Stimulated activated CD4-positive, alpha-beta T cell treated with anti-CD3 and anti-CD28 coated beads, Interleukin-1b, Interleukin-23, amount 100 ng/mL, for 4 hours (primary cell): ENCODE results near the gene CEP164.

ENCODE experiments used
- DNase-seq, 2 donors: peaks; one replicate each; pipeline ENCODE4 v3.0.0-alpha.2; 2020; ENCODE audit warnings: low read depth in 2 of 2

CEP164 gene

DNA sequence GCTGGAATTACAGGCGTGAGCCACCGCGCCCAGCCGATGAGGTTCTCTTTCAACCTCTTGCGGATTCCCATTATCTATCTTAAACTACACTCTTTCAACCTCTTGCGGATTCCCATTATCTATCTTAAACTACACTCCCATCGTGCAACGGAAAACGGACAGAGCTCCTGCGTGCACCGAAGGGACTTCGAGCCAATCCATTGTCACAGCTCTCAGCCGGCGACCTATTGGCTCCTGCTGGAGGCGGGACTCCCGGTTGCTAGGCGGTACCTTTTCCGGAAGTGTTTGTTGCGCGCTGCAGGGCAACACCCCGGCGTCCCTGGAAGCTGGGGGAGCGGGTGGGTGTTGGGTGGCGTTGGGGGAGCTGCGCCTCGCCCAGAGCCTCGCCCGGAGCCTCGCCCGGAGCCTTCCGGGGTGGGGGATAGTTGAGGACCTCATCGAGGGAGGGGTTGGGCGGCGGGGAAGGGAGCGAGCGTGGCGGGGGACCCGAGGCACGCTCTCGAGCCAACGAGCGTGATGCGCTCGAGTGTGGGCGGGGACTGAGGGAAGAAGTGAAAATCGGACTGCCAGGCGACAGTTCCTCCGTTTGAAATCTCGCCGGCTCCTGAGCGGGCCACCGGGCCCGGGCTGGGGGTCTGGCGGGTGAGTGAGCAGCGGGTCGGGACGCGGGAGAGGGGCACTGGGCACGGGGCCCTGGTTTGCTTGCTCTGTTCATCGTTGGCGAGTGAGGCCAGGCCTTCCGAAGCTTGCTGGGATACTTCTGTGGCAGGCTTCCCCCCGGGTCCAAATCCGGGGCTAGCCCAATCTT lies at the start of gene CEP164:
CEP164 (plus strand) TSS at position 288 of the 808 bp plus-strand sequence. CDS start 10,733 bp downstream, outside the sequence.
- peak; percentile 86 to 87 for DNase-seq

DNA sequence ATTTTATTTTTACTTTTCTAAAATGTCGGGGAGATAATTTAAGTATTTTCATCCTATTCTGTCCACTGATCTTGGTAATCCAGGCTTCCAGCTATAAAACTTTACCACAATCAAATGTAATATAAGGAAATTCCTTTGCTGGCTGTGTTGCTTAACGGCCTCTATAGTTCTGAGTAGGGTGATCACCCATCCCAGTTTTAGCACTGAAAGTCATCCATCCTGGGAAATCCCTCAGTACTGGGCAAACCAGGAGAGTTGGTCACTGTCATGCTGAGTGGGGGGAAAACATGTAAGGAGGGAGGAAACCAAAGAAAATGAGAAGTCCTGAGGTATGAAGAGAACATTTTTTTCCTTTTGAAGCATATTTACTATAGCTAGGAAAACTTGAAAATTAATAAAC lies 49.3 kb upstream of the CEP164 start:
- no peak for DNase-seq

DNA sequence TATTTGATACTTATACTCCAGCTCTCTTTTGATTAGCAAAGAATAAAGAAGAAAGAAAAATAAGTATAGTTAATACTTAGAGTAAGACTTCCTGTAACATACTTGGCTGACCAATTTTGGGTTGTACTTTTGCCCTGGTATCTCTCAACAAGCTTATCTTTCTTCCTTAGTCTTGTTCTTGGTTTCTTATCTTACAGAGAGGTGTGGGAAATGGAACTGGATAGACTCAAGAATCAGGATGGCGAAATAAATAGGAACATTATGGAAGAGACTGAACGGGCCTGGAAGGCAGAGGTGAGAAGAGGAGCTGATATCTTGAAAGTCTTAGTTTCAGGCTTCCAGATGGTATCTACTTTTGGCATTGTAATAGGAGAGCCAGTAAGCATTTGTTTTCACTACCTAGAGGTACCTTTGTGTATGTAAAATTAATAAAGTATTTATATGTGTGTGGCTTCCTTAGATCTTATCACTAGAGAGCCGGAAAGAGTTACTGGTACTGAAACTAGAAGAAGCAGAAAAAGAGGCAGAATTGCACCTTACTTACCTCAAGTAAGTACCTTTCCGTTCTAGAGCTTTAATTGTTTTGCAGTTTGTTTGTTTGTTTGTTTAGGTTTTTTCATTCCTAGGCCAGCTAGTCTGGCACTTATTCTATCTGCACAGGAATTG lies 47.8 kb upstream of the CEP164 start:
- DNase-seq = no peak

DNA sequence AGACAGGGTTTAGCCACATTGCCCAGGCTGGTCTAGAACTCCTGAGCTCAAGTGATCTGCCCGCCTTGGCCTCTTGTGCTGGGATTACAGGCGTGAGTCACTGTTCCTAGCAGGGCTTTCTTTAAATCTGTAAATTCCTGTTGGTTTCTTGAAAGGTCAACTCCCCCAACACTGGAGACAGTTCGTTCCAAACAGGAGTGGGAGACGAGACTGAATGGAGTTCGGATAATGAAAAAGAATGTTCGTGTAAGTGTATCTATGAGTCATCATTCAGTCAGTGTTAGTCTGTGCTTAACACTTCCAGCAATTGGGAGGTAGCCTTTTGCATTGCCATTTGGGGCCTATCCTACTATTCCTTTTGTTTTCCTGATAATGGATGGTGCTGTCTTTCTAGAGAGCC lies 46.5 kb upstream of the CEP164 start:
- DNase-seq = no peak

- no peak for DNase-seq
These were observed 45.8 kb upstream of the CEP164 start for GRCh38 chr11:117281869-117282268.

DNA sequence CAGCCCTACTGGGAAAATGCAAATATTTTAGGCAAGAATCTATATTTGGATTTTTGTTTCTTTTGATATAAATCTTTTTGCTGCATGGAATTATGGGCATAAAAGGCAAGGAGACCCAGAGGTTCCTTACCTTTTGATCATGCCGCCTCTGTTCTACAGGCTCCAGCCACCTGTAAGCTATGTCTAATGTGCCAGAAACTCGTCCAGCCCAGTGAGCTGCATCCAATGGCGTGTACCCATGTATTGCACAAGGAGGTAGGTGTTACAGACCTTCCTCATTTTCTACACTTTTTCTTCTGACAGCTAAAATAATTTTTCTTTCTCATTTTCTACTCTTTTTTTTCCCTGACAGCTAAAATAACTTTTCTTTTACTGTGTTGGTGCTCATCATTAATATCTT lies 44.7 kb upstream of the CEP164 start:
- no peak for DNase-seq

DNA sequence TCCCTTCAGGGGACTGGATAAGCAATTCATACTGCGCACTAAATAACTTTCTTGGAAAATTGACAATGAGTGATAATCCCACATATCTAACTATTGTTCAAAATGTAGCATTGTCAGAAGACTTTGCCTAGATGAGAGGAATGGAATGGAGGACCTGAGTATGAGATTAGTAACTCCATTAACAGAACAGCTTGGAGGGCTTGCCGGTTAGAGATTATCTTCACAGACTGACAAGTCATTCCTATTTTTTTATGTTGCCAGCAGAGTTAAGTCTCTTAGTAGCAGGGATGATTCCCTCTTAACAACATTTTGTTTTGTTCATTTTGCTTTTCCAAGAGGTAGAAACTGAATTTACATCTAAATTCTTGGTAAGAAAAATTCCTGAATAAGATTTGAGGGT lies 43.6 kb upstream of the CEP164 start:
- DNase-seq = no peak

GRCh38 chr11:117286588-117286987 lies 41.1 kb upstream of the CEP164 start:
- DNase-seq = no peak

DNA sequence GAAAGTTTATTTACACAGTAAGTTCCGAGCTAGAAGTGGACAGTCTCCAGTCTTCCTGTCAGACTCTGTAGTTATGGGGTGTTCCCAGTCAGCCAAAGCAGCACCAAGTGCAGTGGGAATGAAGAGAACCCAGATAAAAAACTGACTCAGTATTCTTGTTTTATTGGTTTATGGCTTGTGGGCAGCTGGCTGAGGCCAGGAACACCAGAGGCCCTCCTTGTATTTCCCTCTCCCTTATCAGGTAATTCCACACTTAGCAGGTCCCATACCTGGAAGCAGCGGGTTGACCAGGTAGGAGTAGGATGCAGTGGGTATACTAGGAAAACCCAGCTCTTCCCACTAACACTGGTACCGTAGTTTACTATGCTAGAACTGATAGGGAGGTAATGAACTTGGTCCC lies 40.0 kb upstream of the CEP164 start:
- DNase-seq = no peak

- DNase-seq = no peak
These were observed 37.9 kb upstream of the CEP164 start for GRCh38 chr11:117289795-117290194.

GRCh38 chr11:117290809-117291396 lies 36.8 kb upstream of the CEP164 start, which contains the start of gene BACE1-AS:
Gene BACE1-AS, plus strand, starts transcription at chr11:117291346.
- no peak for DNase-seq

- DNase-seq = no peak
These were observed 35.0 kb upstream of the CEP164 start for GRCh38 chr11:117292616-117293015.

GRCh38 chr11:117295438-117296137 lies 32.1 kb upstream of the CEP164 start:
- no peak for DNase-seq

DNA sequence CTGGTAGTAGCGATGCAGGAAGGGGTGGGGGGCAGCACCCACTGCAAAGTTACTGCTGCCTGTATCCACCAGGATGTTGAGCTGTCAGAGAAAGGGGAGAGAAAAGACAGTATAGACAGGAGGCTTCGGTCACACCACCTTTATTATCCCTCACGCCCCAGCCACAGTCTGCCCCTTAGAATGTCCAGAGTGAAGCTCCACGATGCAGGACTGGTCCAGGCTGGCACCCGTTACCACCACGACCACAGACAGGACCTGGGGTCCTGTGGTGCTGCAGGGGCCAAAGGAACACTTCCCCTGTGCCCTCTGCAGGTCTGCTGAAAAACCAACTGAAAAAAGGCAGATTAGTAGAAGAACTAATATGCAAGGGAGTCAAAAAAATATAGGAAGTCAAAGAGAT lies 30.8 kb upstream of the CEP164 start:
- DNase-seq = no peak

GRCh38 chr11:117298195-117298594 lies 29.5 kb upstream of the CEP164 start:
- no peak for DNase-seq

DNA sequence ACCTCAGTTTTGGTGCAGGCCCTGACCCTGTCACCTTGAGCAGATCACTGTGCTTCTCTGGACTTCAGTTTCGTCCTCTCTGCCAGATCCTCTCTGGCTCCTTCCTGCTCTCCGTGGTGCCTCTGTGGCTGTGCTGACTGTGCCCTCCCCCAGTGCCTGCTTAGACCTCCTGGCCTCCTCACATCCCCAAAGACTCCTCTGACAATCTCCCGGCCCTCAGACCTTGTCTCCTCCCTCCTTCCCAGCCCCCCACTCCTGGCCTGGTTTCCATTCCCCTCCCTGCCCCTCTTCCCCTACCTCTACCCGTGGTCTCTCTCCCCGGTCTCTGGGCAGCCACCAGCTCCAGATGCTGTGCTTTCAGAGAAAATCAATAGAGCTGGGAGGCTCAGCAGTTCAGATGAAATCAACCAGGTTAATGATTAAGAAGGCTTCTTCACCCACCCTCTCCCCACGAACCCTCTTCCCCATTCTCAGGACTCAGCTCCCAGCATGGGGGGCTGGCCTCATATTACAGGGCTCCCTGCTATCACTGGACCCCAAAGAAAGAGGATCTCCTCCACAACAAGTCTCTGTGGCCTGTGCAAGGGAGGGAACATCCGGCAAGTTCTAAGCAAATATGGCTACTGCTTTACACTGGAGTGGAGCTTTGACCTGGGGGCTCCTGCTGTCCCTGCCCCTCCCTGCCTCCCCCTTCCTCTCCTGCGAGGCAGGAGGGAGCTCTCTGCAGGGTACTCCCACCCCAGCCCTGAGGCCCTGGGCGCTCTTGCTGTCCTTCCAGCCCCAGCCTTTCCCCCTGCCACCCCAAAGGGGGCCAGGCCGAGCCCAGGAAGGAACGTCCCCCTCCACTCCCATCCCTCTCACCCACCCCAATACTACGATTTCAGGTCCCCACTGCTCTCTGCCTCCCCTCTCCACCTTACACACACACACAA lies 28.0 kb upstream of the CEP164 start:
- DNase-seq = no peak

- DNase-seq = no peak
These were observed 27.4 kb upstream of the CEP164 start for GRCh38 chr11:117300283-117300663.

- no peak for DNase-seq
These were observed 26.9 kb upstream of the CEP164 start for GRCh38 chr11:117300773-117301172.

GRCh38 chr11:117302228-117302627 lies 25.4 kb upstream of the CEP164 start:
- no peak for DNase-seq

GRCh38 chr11:117303101-117303500 lies 24.6 kb upstream of the CEP164 start:
- no peak for DNase-seq

- DNase-seq = no peak
These were observed 23.9 kb upstream of the CEP164 start for GRCh38 chr11:117303646-117304315.
